SK-N-SH treated with all-trans-retinoic acid at 6 μM for 48 hours (cell line): Measurements from ENCODE around the gene FNDC3B.

ENCODE experiments used
- ATAC-seq: fragments of 200-7000 bp; cut with Tn5 transposase; 3 replicates; pipeline ENCODE4 v1.9.1; 2020; ENCODE audit warnings: mild to moderate bottlenecking, moderate library complexity
- ARNTL ChIP-seq: fragments of 450-650 bp; formaldehyde crosslinking; IDR thresholded peaks from 2 replicates; pipeline ENCODE4 v1.5.0; 2020; ENCODE audit warnings: low read depth, mild to moderate bottlenecking, moderate library complexity, borderline replicate concordance
- CSDC2 ChIP-seq: fragments of 250-450 bp; sonication (Bioruptor Pico); IDR thresholded peaks from 2 replicates; pipeline ENCODE4 v1.5.0; 2020; ENCODE audit warnings: mild to moderate bottlenecking, moderate library complexity
- ESRRG ChIP-seq: fragments of 250-450 bp; sonication (Bioruptor Pico); IDR thresholded peaks from 2 replicates; pipeline ENCODE4 v1.6.1; 2021; ENCODE audit warnings: mild to moderate bottlenecking
- GLIS3 ChIP-seq: fragments of 250-450 bp; sonication (Bioruptor Pico); IDR thresholded peaks from 2 replicates; pipeline ENCODE4 v1.5.0; 2020; ENCODE audit warnings: mild to moderate bottlenecking, moderate library complexity
- ISL1 ChIP-seq: fragments of 250-450 bp; sonication (Bioruptor Pico); IDR thresholded peaks from 2 replicates; pipeline ENCODE4 v2.1.2; 2022; ENCODE audit warnings: mild to moderate bottlenecking, moderate library complexity
- OSR1 ChIP-seq: fragments of 250-450 bp; sonication (Bioruptor Pico); IDR thresholded peaks from 2 replicates; pipeline ENCODE4 v1.8.0; 2022; ENCODE audit warnings: moderate library complexity, mild to moderate bottlenecking, inconsistent platforms
- PPARA ChIP-seq: fragments of 250-450 bp; sonication (Bioruptor Pico); IDR thresholded peaks from 2 replicates; pipeline ENCODE4 v1.5.0; 2020; ENCODE audit warnings: mild to moderate bottlenecking, borderline replicate concordance
- SNAI2 ChIP-seq: fragments of 250-450 bp; sonication (Bioruptor Pico); IDR thresholded peaks from 2 replicates; pipeline ENCODE4 v1.5.0; 2020; ENCODE audit warnings: mild to moderate bottlenecking, moderate library complexity
- TCF4 ChIP-seq: fragments of 250-450 bp; sonication (Bioruptor Pico); IDR thresholded peaks from 2 replicates; pipeline ENCODE4 v1.8.0; 2021; ENCODE audit warnings: mild to moderate bottlenecking, moderate library complexity, borderline replicate concordance
- TOX ChIP-seq: fragments of 250-450 bp; sonication (Bioruptor Pico); IDR thresholded peaks from 2 replicates; pipeline ENCODE4 v1.8.0; 2021; ENCODE audit warnings: mild to moderate bottlenecking, moderate library complexity, borderline replicate concordance
- ZFP3 ChIP-seq: fragments of 250-450 bp; sonication (Bioruptor Pico); IDR thresholded peaks from 2 replicates; pipeline ENCODE4 v1.5.0; 2020; ENCODE audit warnings: mild to moderate bottlenecking, moderate library complexity
- ZFP30 ChIP-seq: fragments of 450-650 bp; formaldehyde crosslinking; IDR thresholded peaks from 2 replicates; pipeline ENCODE4 v1.5.0; 2022; ENCODE audit warnings: mild to moderate bottlenecking, moderate library complexity
- ZNF565 ChIP-seq: fragments of 450-650 bp; formaldehyde crosslinking; conservative IDR thresholded peaks from 2 replicates; pipeline ENCODE4 v1.5.0; 2020; ENCODE audit warnings: low read depth, mild to moderate bottlenecking, moderate library complexity
- ZNF70 ChIP-seq: fragments of 450-650 bp; formaldehyde crosslinking; IDR thresholded peaks from 2 replicates; pipeline ENCODE4 v1.5.0; 2020; ENCODE audit warnings: mild to moderate bottlenecking, moderate library complexity
- ZNF8 ChIP-seq: fragments of 450-650 bp; formaldehyde crosslinking; IDR thresholded peaks from 2 replicates; pipeline ENCODE4 v1.5.0; 2020; ENCODE audit warnings: mild to moderate bottlenecking, moderate library complexity
- TF ChIP-seq, protein P1 (sequence below): fragments of 250-450 bp; sonication (Bioruptor Pico); IDR thresholded peaks from 2 replicates; pipeline ENCODE4 v1.8.0; 2020; ENCODE audit warnings: mild to moderate bottlenecking, moderate library complexity, borderline replicate concordance
- TF ChIP-seq, protein P2 (sequence below): fragments of 250-450 bp; sonication (Bioruptor Pico); IDR thresholded peaks from 2 replicates; pipeline ENCODE4 v1.5.1; 2021; ENCODE audit warnings: mild to moderate bottlenecking, moderate library complexity
- TF ChIP-seq, protein P3 (sequence below): fragments of 250-450 bp; sonication (Bioruptor Pico); IDR thresholded peaks from 2 replicates; pipeline ENCODE4 v1.5.0; 2020; ENCODE audit warnings: mild to moderate bottlenecking, moderate library complexity
- TF ChIP-seq, protein P4 (sequence below): fragments of 250-450 bp; sonication (Bioruptor Pico); IDR thresholded peaks from 2 replicates; pipeline ENCODE4 v1.5.1; 2020; ENCODE audit warnings: low read depth, mild to moderate bottlenecking, moderate library complexity
- TF ChIP-seq, protein P5 (sequence below): fragments of 250-450 bp; sonication (Bioruptor Pico); IDR thresholded peaks from 2 replicates; pipeline ENCODE4 v1.8.0; 2021; ENCODE audit warnings: low read depth, mild to moderate bottlenecking, moderate library complexity, borderline replicate concordance

Gene FNDC3B

DNA sequence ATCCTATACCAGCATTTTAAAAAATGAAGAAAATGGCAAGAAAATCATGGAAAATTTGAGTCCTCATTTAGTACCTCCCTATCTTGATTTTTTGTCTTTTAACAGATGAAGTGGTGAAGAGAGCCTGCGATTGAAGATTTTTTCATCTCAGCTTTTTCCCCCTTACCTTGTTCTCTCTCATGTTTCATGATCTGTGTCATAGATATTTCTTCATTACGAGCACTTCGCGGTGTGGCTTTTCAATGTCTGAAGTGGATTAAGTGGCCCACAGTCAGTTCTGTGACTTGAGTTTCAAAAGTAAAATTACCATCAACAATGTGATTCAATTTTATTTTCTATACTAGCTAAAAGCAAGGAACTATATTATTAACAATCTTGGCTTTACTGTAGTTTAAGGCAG lies 147.2 kb downstream of the FNDC3B start:
- TF ChIP-seq, protein P1, sequence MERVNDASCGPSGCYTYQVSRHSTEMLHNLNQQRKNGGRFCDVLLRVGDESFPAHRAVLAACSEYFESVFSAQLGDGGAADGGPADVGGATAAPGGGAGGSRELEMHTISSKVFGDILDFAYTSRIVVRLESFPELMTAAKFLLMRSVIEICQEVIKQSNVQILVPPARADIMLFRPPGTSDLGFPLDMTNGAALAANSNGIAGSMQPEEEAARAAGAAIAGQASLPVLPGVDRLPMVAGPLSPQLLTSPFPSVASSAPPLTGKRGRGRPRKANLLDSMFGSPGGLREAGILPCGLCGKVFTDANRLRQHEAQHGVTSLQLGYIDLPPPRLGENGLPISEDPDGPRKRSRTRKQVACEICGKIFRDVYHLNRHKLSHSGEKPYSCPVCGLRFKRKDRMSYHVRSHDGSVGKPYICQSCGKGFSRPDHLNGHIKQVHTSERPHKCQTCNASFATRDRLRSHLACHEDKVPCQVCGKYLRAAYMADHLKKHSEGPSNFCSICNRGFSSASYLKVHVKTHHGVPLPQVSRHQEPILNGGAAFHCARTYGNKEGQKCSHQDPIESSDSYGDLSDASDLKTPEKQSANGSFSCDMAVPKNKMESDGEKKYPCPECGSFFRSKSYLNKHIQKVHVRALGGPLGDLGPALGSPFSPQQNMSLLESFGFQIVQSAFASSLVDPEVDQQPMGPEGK (CRISPR knock-in tag), result no peak
- no peak for TF ChIP-seq PPARA (CRISPR knock-in tag)
- no peak for TF ChIP-seq ESRRG
- TF ChIP-seq TOX (CRISPR knock-in tag), result no peak
- no peak for TF ChIP-seq ARNTL (CRISPR knock-in tag)
- no peak for TF ChIP-seq ZNF565 (CRISPR knock-in tag)
- TF ChIP-seq TCF4, result no peak
- no peak for TF ChIP-seq SNAI2 (CRISPR knock-in tag)
- TF ChIP-seq, protein P2, sequence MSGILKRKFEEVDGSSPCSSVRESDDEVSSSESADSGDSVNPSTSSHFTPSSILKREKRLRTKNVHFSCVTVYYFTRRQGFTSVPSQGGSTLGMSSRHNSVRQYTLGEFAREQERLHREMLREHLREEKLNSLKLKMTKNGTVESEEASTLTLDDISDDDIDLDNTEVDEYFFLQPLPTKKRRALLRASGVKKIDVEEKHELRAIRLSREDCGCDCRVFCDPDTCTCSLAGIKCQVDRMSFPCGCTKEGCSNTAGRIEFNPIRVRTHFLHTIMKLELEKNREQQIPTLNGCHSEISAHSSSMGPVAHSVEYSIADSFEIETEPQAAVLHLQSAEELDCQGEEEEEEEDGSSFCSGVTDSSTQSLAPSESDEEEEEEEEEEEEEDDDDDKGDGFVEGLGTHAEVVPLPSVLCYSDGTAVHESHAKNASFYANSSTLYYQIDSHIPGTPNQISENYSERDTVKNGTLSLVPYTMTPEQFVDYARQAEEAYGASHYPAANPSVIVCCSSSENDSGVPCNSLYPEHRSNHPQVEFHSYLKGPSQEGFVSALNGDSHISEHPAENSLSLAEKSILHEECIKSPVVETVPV (CRISPR knock-in tag), result no peak
- TF ChIP-seq ISL1 (CRISPR knock-in tag), result no peak
- no peak for TF ChIP-seq ZFP30 (CRISPR knock-in tag)
- TF ChIP-seq ZNF70 (CRISPR knock-in tag), result no peak
- no peak for TF ChIP-seq GLIS3
- TF ChIP-seq, all 23 proteins: peak for 0
- ATAC-seq, result no peak

DNA sequence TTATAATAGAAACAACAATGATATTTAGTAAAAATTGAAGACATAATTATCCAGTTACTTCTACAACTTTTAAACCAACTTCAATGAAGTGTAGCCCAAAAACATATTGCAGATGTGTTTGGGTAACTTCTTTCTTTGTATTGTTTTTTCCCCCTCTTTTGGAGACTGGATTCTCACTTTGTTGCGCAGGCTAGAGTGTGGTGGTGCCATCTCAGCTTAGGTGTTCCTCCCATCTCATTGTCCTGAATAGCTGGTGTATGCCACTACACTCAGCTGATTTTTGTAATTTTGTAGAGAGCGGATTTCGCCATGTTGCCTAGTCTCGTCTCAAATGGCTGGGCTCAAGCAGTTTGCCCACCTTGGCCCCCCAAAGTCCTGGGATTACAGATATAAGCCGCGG lies 148.1 kb downstream of the FNDC3B start:
- no peak for ATAC-seq
- TF ChIP-seq SNAI2 (CRISPR knock-in tag) (no peak), ZFP3 (CRISPR knock-in tag) (no peak), ZNF8 (CRISPR knock-in tag) (no peak), ARNTL (CRISPR knock-in tag) (no peak), TOX (CRISPR knock-in tag) (no peak)
- TF ChIP-seq, protein P3, sequence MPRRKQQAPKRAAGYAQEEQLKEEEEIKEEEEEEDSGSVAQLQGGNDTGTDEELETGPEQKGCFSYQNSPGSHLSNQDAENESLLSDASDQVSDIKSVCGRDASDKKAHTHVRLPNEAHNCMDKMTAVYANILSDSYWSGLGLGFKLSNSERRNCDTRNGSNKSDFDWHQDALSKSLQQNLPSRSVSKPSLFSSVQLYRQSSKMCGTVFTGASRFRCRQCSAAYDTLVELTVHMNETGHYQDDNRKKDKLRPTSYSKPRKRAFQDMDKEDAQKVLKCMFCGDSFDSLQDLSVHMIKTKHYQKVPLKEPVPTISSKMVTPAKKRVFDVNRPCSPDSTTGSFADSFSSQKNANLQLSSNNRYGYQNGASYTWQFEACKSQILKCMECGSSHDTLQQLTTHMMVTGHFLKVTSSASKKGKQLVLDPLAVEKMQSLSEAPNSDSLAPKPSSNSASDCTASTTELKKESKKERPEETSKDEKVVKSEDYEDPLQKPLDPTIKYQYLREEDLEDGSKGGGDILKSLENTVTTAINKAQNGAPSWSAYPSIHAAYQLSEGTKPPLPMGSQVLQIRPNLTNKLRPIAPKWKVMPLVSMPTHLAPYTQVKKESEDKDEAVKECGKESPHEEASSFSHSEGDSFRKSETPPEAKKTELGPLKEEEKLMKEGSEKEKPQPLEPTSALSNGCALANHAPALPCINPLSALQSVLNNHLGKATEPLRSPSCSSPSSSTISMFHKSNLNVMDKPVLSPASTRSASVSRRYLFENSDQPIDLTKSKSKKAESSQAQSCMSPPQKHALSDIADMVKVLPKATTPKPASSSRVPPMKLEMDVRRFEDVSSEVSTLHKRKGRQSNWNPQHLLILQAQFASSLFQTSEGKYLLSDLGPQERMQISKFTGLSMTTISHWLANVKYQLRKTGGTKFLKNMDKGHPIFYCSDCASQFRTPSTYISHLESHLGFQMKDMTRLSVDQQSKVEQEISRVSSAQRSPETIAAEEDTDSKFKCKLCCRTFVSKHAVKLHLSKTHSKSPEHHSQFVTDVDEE (CRISPR knock-in tag), result no peak

DNA sequence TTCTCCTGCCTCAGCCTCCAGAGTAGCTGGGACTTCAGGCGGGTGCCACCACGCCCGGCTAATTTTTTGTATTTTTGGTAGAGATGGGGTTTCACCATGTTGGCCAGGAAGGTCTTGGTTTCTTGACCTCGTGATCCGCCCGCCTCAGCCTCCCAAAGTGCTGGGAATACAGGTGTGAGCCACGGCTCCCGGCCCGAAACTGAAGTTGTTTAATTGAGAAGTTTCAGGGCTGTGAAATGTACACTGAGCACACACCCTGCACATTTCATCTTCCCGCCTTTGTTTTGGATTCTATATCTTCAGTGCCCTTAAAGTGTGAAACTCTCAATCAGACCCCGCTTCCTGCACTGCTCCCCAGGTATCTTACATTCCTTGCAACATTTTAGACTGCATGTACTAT lies 149.1 kb downstream of the FNDC3B start:
- TF ChIP-seq TOX (CRISPR knock-in tag), result no peak
- TF ChIP-seq, all 23 proteins: peak for 0
- no peak for ATAC-seq

DNA sequence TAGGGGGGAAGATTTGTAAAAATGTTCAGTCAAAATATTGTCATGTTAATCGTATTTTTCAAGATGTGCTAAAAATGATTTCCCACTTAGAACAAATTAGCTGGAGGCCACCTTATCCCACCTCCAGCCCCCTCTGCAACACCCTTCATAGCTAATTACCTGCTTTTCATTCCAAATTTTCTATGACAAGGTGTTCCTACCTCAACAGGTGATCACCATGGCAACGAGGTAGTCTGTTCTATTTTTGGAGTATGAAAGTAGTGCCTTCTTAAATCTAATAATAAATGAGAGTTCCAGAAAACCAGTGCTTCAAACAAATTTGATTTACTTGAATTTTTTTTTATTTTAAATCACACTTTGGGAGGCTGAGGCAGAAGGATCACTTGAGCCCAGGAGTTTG lies 149.8 kb downstream of the FNDC3B start:
- no peak for ATAC-seq
- TF ChIP-seq, protein P4, sequence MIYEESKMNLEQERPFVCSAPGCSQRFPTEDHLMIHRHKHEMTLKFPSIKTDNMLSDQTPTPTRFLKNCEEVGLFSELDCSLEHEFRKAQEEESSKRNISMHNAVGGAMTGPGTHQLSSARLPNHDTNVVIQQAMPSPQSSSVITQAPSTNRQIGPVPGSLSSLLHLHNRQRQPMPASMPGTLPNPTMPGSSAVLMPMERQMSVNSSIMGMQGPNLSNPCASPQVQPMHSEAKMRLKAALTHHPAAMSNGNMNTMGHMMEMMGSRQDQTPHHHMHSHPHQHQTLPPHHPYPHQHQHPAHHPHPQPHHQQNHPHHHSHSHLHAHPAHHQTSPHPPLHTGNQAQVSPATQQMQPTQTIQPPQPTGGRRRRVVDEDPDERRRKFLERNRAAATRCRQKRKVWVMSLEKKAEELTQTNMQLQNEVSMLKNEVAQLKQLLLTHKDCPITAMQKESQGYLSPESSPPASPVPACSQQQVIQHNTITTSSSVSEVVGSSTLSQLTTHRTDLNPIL (CRISPR knock-in tag), result no peak
- TF ChIP-seq ZNF70 (CRISPR knock-in tag) (no peak), CSDC2 (CRISPR knock-in tag) (no peak), OSR1 (CRISPR knock-in tag) (no peak), ARNTL (CRISPR knock-in tag) (no peak), ZNF565 (CRISPR knock-in tag) (no peak), GLIS3 (no peak), ZFP30 (CRISPR knock-in tag) (no peak), TOX (CRISPR knock-in tag) (no peak), SNAI2 (CRISPR knock-in tag) (no peak), ZNF8 (CRISPR knock-in tag) (no peak), ISL1 (CRISPR knock-in tag) (no peak)
- TF ChIP-seq, protein P5, sequence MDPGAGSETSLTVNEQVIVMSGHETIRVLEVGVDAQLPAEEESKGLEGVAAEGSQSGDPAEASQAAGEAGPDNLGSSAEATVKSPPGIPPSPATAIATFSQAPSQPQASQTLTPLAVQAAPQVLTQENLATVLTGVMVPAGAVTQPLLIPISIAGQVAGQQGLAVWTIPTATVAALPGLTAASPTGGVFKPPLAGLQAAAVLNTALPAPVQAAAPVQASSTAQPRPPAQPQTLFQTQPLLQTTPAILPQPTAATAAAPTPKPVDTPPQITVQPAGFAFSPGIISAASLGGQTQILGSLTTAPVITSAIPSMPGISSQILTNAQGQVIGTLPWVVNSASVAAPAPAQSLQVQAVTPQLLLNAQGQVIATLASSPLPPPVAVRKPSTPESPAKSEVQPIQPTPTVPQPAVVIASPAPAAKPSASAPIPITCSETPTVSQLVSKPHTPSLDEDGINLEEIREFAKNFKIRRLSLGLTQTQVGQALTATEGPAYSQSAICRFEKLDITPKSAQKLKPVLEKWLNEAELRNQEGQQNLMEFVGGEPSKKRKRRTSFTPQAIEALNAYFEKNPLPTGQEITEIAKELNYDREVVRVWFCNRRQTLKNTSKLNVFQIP (CRISPR knock-in tag), result no peak
- TF ChIP-seq, protein P1 (CRISPR knock-in tag), result no peak
- TF ChIP-seq, protein P3 (CRISPR knock-in tag), result no peak
